Measurements from ENCODE around the gene CHRDL2. TPM values are rescaled to one million over a fixed set of nuclear protein-coding genes. Genes with fewer than 3 reads are reported as not detected.

Gene CHRDL2
- total RNA-seq, 1 donor from 2014 or later, result not detected

DNA sequence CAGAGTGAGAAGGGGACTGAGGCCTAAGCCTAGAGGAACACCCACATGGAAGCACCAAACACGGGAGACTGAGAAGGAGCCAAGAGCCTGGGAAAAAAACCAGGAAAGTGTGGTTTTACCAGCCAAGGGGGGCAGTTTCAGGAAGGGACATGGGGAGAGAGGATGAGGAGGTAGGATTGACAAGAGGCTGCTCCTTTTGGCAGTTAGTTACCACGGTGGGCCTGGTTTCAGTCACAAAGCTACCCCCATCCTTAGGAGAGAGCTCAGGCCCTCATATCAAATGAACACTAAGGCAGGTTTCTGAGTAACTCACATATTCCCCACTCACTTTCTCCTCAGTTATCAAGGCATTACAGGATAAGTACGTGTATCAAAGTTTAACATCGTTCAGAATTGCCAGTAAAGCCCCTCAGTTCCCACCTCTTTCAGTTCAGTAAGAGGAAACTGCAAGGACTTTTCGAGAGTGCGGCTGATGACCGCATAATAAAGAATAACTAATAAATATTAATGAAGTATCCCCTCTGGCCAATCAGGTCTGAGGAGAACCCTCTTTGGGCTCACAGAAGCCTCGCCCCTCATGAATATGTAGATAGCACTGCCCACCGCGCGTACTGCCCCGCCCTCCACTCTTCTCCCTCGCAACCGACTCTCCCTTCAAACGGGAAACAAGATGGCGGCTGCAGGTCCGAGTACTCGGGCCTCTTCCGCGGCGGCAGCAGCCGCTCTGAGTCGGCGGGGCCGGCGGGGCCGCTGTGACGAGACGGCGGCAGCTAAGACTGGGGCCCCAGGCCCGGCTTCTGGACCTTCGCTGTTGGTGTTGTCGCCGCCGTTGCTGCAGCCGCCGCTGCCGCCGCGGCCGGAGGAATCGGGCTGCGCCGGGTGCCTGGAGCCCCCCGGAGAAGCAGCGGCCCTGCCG, 17.2 kb upstream of the CHRDL2 start, which contains the start of gene RNF169:
Gene RNF169, plus strand, starts transcription at position 639 of the 916 bp plus-strand sequence. Its CDS starts 32 bp downstream, at position 671.
- peak; percentile 92 for DNase-seq (ENCODE audit: low read depth)

GRCh38 chr11:74746868-74747267, 15.6 kb upstream of the CHRDL2 start:
- DNase-seq (ENCODE audit: low read depth), result no peak

DNA sequence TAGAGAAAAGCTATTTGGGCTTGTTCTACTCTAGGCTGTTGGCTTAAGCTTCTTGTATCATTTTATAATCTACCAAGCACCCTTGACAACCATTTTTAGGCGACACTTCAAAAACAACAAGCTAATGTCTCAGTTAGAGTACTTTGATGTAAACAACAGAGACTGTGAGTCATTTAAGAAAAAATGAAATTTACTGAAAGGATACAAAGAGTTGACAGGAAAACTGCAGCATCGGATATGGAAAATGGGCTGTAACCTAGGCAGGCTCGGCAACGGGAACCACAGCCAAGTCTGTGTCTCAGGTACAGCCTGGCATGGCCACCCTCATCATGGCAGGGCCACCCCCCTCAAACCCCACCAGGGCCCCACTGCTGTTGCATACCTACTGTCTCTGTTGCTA, 13.1 kb upstream of the CHRDL2 start:
- no peak for DNase-seq (ENCODE audit: low read depth)

GRCh38 chr11:74743640-74744039, 12.4 kb upstream of the CHRDL2 start:
- DNase-seq (ENCODE audit: low read depth), result no peak

DNA sequence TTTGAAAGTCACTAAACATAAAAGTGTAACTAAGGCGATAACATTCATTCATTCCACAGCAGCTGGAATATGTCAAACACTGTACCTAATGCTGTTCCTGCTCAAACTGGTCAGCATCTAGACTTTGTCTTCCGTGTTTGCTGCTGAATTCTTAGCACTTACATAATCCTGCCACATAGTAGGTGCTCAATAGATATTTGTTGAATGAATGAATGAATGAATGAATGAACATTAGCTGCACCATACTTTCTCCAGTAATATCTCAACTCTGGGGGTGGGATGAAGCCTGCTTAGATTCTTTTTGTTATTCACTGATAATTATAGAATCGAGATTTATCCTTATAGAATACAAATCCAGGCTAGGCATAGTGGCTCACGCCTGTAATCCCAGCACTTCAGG, 10.8 kb upstream of the CHRDL2 start:
- DNase-seq (ENCODE audit: low read depth), result no peak

- peak; percentile 55 for DNase-seq (ENCODE audit: low read depth)
Measured at GRCh38 chr11:74739546-74740270, 8.5 kb upstream of the CHRDL2 start.

DNA sequence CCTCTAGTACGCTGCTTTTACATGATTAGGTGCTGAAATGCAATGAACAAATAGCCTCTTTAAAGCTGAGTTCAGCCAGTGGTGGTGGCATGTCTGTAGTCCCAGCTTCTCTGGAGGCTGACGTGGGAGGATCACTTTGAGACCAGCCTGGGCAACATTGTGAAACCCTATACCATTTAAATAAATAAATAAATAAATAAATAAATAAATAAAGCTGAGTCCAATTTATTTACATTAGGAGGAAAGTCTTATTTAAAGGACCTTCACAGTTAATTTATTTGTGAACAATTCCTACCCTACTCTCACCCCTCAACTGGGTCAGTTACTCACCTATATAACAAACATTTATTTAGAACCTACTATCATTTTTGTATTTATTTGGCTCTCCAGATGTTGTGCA, 4.8 kb upstream of the CHRDL2 start:
- no peak for DNase-seq (ENCODE audit: low read depth)

GRCh38 chr11:74735365-74735928, 4.2 kb upstream of the CHRDL2 start:
- DNase-seq (ENCODE audit: low read depth), result peak; percentile 40

DNA sequence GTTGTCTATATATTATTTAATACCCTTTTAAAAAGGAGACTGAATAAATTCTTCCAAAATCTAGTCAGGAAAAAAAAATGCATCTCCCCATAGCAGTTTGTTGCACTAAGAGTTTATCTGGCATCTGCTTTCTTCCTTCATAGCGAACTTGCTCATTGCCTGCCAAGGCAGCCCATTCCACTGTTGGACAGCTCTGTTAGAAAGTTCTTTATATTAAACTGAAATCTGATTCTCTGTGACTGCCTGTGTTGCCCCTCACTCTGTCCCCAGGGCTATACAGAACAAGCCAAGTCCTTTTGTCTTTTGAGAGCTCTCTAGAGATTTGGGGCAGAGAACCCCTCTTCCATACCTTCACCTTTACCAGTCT, 3.3 kb upstream of the CHRDL2 start:
- no peak for DNase-seq (ENCODE audit: low read depth)

DNA sequence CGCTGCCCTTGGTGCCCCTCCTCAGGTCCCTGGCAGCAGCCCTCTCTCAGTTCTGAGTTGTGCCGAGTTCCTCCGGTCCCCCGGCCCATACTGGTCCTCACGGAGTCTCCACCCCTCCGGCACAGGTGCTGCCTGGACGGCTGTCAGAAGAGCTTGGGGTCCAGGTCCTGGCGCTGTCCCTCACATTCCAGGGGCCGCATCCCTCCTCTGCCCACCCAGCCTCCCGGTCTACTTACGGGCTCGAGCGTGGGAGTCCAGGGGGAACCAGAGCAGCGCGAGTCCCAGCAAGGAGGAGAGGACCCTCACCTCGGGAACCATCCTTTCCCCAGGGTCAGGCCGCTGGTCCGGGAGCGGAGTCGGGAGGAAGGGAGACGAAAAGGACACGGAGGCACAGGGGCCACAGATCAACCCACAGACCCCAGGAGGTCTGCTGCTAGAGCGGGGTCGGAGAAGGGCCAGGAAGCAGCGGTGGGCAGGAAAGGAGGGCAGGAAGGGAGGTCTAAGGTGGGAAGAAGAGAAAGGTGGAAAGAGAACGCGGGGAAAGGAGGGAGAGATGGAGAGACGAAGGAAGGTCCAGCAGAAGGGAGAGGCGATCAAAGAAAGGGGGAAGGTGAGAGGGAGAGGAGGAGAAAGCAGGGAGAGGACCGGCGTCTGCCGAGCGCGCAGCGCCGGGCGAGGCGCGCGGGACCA, 510 bp downstream of the CHRDL2 start:
- no peak for DNase-seq (ENCODE audit: low read depth)

DNA sequence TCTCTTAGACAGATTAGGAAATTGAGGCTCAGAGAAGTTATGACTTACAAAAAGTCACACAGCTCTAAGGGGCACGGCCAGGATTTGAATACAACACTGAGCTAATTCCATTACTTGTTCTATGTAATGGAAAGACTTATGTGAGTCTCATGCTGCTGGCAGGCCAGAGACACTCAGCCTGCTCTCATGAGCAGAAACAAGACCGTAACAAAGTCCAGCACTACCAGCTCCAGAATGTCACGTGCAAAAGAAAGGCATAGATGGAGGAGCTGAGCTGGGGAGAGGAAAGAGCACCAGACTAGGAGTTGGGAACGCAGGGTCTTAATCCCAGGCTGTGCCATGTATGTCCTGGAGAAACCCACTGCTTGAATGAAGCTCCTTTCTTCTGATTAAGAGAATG, 1.8 kb downstream of the CHRDL2 start:
- DNase-seq (ENCODE audit: low read depth), result no peak

- DNase-seq (ENCODE audit: low read depth), result peak; percentile 43
Measured at GRCh38 chr11:74726547-74727182, 4.6 kb downstream of the CHRDL2 start.

DNA sequence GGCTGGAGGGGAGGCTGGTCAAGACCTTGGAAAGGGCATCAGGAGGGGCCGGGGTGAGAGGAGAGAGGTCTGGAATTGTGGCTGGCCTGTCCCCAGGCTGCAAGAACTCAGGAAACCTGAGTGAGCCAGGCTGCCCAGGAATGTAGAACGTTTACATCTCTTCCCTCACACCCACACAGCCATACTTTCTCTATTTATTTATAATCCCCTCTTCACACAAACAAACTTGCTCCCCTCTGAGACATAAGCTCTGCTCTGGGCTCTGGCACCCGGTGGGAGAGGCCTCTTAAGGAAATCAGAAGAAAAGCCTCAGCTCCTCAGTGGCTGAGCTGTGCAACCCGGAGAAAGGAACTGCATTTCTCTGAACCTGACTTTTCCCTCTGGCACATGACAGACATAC, 5.5 kb downstream of the CHRDL2 start:
- DNase-seq (ENCODE audit: low read depth), result no peak

DNA sequence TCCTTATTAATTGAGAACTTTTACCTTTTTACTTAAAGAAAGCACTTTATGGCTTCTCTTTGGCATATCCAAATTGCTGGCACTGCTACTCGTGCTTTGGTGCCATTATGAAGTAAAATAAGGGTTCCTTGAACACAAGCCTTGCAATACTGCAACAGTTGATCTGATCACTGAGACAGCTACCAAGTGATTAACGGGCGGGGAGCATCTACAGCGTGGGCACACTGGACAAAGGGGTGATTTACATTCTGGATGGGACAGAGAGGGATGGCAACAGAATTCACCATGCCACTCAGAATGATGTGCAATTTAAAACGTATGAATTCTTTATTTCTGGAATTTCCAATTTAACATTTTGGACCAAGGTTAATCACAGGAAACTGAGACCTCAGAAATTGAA, 7.7 kb downstream of the CHRDL2 start:
- no peak for DNase-seq (ENCODE audit: low read depth)

DNA sequence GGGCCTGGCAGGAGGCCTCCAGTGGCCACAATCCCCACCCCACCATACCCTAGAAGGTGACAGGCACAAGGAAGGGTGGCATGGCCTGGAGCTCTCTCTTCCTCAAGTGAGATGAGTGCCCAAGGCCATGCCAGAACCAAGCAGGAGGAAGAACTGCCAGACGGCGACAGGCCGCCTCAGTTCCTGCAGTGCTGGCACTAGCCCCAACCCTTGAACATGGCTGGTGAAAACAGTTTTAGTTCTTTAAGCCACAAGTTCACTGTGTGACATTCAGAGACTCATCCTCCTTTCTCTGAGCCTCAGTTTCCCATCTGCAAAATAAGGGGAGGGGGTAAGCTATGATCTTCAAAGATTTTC, 9.8 kb downstream of the CHRDL2 start:
- no peak for DNase-seq (ENCODE audit: low read depth)

GRCh38 chr11:74720596-74721478, 10.4 kb downstream of the CHRDL2 start:
- DNase-seq (ENCODE audit: low read depth), result no peak

GRCh38 chr11:74719011-74719410, 12.2 kb downstream of the CHRDL2 start:
- DNase-seq (ENCODE audit: low read depth), result no peak

DNA sequence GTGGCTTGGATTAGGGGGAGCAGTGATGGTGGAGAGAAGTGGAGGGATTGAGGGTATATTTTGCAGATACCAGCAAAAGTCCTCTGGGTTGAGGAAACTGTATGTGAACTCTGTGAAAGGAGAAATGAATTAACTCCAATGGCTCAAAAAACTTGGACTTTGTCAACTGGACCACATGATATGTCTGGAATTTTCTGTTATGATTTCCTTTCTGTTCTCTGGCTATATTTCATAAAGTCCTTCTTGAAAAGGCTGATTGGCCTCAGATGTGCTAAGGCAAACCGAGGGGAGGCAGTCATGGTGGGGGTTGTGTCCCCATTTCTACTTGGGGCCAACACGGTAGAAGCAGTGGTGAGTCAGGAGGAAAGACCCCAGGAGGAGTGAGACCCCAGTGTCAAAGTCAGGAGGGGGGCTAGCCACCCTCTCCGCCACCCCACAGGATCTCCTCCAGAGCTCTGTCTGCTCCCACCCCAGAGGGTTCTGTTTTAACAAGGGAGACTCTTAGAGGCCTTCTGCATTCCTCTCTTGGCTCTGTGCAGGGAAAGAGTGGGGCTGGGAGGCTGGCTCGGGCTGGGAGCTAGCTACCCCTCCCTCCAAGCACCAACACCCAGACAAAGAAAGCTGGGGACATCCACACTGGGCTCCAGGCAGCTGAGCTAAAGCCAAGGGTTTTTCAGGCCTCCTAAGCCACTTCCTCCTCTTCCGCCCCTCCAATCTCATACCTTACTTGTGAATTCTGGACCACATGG, 13.8 kb downstream of the CHRDL2 start:
- DNase-seq (ENCODE audit: low read depth), result no peak

DNA sequence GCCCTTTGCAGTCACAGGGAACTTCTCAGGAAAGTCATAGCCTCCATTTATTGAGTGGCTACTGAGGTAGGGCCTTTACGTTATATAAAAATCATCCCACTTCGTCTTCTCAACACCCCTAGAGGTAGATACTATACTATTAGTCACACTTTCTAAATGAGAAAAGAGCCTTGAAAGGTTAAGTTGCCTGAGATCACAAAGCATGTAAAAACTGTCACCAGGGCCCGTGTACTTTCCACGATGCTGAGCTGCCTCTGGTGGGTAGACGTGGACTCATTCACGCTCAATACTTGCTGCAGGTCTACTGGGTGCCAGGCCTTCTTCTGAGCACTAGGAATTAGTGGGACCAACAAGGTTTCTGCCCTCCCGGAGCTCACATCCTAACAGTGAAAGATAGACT, 16.3 kb downstream of the CHRDL2 start:
- no peak for DNase-seq (ENCODE audit: low read depth)

GRCh38 chr11:74713686-74714085, 17.5 kb downstream of the CHRDL2 start:
- no peak for DNase-seq (ENCODE audit: low read depth)

Data from renal cortical epithelial cell (primary cell).